CD4-positive, alpha-beta T cell (primary cell): ENCODE data around the gene KAT2B. TPM values are rescaled to one million over a fixed set of nuclear protein-coding genes. Genes with fewer than 3 reads are reported as not detected.

ENCODE experiments used
- ATAC-seq: fragments of 200-7000 bp; cut with Tn5 transposase; one replicate; pipeline ENCODE4 v1.10.0; 2022; ENCODE audit warnings: mild to moderate bottlenecking; ENCODE audit not compliant: poor library complexity
- CTCF ChIA-PET: fragments of 350-600 bp; sonication (Branson Sonifier 250); formaldehyde crosslinking; loops from one replicate; lab custom pipeline; 2021; ENCODE audit warnings: antibody characterized with exemption, inconsistent platforms; lab: Charles Lee
- POLR2A ChIA-PET: fragments of 350-600 bp; sonication (Branson Sonifier 250); formaldehyde crosslinking; loops from one replicate; lab custom pipeline; 2021; ENCODE audit warnings: antibody characterized with exemption, inconsistent platforms; lab: Charles Lee
- DNase-seq, 14 experiments: peaks; one replicate each; pipeline ENCODE4 v3.0.0-alpha.2; 2013 to 2020; ENCODE audit warnings: mixed read lengths in 2 of 14
- H3K27ac ChIP-seq, 2 donors: one replicate each; pipeline versions ENCODE4 v1.5.1 to v1.7.0; 2013; ENCODE audit warnings: low read length in 2 of 2, low read depth in 1 of 2, mild to moderate bottlenecking in 1 of 2
- H3K27me3 ChIP-seq, 2 experiments: 1 replicate in 1 of 2; 2 replicates in 1 of 2; pipeline versions ENCODE4 v1.6.1 to v1.7.0; 2013; ENCODE audit warnings: low read length in 2 of 2, control low read depth in 1 of 2, mild to moderate bottlenecking in 1 of 2, moderate library complexity in 1 of 2; ENCODE audit not compliant: insufficient read depth in 2 of 2, control insufficient read depth in 1 of 2
- H3K36me3 ChIP-seq: one replicate; pipeline ENCODE4 v1.6.1; 2013; ENCODE audit warnings: low read length, control low read depth; ENCODE audit not compliant: insufficient read depth
- H3K4me1 ChIP-seq: one replicate; pipeline ENCODE4 v1.6.1; 2013; ENCODE audit warnings: low read length, control low read depth; ENCODE audit not compliant: insufficient read depth
- H3K4me3 ChIP-seq: one replicate; pipeline ENCODE4 v1.5.1; 2013; ENCODE audit warnings: mild to moderate bottlenecking, low read length, moderate library complexity
- H3K9me3 ChIP-seq, 2 experiments: 1 replicate in 1 of 2; 2 replicates in 1 of 2; pipeline versions ENCODE4 v1.6.1 to v1.7.0; 2013; ENCODE audit warnings: low read length in 2 of 2, mild to moderate bottlenecking in 2 of 2, control low read depth in 1 of 2, moderate library complexity in 1 of 2; ENCODE audit not compliant: control insufficient read depth in 1 of 2, insufficient read depth in 1 of 2
- H3K27ac Mint-ChIP-seq: one replicate; pipeline ENCODE4 v1.8.0; 2020; ENCODE audit warnings: mixed read lengths
- H3K27me3 Mint-ChIP-seq: one replicate; pipeline ENCODE4 v1.8.0; 2021; ENCODE audit warnings: mixed read lengths
- H3K36me3 Mint-ChIP-seq: one replicate; pipeline ENCODE4 v1.8.0; 2021; ENCODE audit warnings: low read depth, mixed read lengths
- H3K4me1 Mint-ChIP-seq: one replicate; pipeline ENCODE4 v1.8.0; 2021; ENCODE audit warnings: low read depth, mixed read lengths
- H3K4me3 Mint-ChIP-seq: one replicate; pipeline ENCODE4 v1.8.0; 2020; ENCODE audit warnings: mild to moderate bottlenecking, mixed read lengths
- H3K9me3 Mint-ChIP-seq: one replicate; pipeline ENCODE4 v1.8.0; 2020; ENCODE audit warnings: mixed read lengths
- intact Hi-C, 2 experiments: fragments of 100-400 bp; cut with DNase I in 1 of 2; cut with micrococcal nuclease in 1 of 2; formaldehyde crosslinking; loops; one replicate each; pipeline versions ENCODE4 v1.15.1 to v1.9.0; 2023 to 2025; cut with DNase I, micrococcal nuclease
- polyA plus RNA-seq, 2 donors: library from polyadenylated mRNA; unstranded; fragments of 120-200 nt; gene quantifications; one replicate each; pipeline ENCODE4 v1.2.1, GENCODE V29; 2013
- total RNA-seq, 174 experiments: library from RNA in 2 of 174; stranded (reverse) in 2 of 174; gene quantifications; one replicate each; pipeline ENCODE4 v1.2.3 and lab custom pipeline; 2021 to 2026
- TF ChIP-seq, protein P1 (sequence below): fragments of 200-600 bp; IDR thresholded peaks from one replicate; pipeline ENCODE4 v1.8.0; 2022; ENCODE audit warnings: antibody characterized with exemption, mild to moderate bottlenecking

Gene KAT2B
- total RNA-seq: 10 to 100 TPM; 50.9 to 54.4 TPM
- polyA plus RNA-seq (2013, experiment 1 of 2): 70.1 TPM
- polyA plus RNA-seq (2013, experiment 2 of 2): 81.6 TPM
- total RNA-seq (lab: John Stamatoyannopoulos, UW): 17.2 to 258 (median 117) reads per million in 172 experiments

DNA sequence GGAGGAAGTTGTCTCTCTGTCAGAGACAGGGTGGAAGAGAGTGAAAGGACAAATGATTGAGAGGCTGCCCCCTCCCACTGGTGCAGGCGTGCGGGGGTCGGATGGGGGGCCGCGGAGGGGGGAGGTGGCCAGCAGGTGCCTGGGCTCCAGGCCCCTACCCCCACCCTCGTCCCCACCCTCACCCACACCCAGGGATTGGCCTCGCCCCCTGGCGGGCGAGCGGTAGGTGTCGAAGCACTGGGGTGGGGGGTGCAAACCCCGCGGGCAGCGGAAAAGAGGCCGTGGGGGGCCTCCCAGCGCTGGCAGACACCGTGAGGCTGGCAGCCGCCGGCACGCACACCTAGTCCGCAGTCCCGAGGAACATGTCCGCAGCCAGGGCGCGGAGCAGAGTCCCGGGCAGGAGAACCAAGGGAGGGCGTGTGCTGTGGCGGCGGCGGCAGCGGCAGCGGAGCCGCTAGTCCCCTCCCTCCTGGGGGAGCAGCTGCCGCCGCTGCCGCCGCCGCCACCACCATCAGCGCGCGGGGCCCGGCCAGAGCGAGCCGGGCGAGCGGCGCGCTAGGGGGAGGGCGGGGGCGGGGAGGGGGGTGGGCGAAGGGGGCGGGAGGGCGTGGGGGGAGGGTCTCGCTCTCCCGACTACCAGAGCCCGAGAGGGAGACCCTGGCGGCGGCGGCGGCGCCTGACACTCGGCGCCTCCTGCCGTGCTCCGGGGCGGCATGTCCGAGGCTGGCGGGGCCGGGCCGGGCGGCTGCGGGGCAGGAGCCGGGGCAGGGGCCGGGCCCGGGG is at the start of gene KAT2B:
Gene KAT2B, plus strand, starts transcription at position 682 of the 783 bp plus-strand sequence. Its CDS starts 32 bp downstream, at position 714.
- H3K4me1 Mint-ChIP-seq: peaks cover 60% of the 10 kb centered on the region
- H3K4me1 ChIP-seq: peaks cover 52% of the 10 kb centered on the region
- peaks cover 20% of the 10 kb centered on the region for H3K36me3 Mint-ChIP-seq

GRCh38 chr3:19994796-19995195 is 45.5 kb upstream of the KAT2B start:
- no peaks in the 10 kb centered on the region for H3K4me1 Mint-ChIP-seq
- Histone ChIP-seq H3K36me3 (no peaks in the 10 kb centered on the region), H3K27ac (no peak overlapping the region), H3K4me3 (no peak overlapping the region), H3K9me3 (no peaks in the 10 kb centered on the region), H3K4me1 (no peaks in the 10 kb centered on the region), H3K27me3 (no peaks in the 10 kb centered on the region)
- H3K9me3 Mint-ChIP-seq: no peaks in the 10 kb centered on the region
- TF ChIP-seq, protein P1, sequence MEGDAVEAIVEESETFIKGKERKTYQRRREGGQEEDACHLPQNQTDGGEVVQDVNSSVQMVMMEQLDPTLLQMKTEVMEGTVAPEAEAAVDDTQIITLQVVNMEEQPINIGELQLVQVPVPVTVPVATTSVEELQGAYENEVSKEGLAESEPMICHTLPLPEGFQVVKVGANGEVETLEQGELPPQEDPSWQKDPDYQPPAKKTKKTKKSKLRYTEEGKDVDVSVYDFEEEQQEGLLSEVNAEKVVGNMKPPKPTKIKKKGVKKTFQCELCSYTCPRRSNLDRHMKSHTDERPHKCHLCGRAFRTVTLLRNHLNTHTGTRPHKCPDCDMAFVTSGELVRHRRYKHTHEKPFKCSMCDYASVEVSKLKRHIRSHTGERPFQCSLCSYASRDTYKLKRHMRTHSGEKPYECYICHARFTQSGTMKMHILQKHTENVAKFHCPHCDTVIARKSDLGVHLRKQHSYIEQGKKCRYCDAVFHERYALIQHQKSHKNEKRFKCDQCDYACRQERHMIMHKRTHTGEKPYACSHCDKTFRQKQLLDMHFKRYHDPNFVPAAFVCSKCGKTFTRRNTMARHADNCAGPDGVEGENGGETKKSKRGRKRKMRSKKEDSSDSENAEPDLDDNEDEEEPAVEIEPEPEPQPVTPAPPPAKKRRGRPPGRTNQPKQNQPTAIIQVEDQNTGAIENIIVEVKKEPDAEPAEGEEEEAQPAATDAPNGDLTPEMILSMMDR: no peak
- DNase-seq: no peak
- ChIA-PET CTCF (no interaction called here), POLR2A (no interaction called here)
- intact Hi-C loops: no loop called here
- H3K4me3 Mint-ChIP-seq: no peak overlapping the region
- H3K27me3 Mint-ChIP-seq: no peaks in the 10 kb centered on the region
- ATAC-seq: no peak
- no peak overlapping the region for H3K27ac Mint-ChIP-seq
- no peaks in the 10 kb centered on the region for H3K36me3 Mint-ChIP-seq

More for the DNA sequence above, at the start of gene KAT2B:
- Mint-ChIP-seq H3K27me3 (no peaks in the 10 kb centered on the region), H3K9me3 (no peaks in the 10 kb centered on the region), H3K27ac (peak within 1 kb of the TSS; percentile 99), H3K4me3 (peak within 1 kb of the TSS; percentile 99)
- ATAC-seq: peak; percentile 66
- no peaks in the 10 kb centered on the region for H3K9me3 ChIP-seq
- peak within 1 kb of the TSS; percentile 94 for H3K4me3 ChIP-seq
- peak within 1 kb of the TSS; percentile 86 to 90 for H3K27ac ChIP-seq
- DNase-seq: peak; percentile 66 to 94 (median 81)
- H3K36me3 ChIP-seq: no peaks in the 10 kb centered on the region
- ChIA-PET POLR2A (interaction anchor here (1.4 to 5.7 kb wide), 5 partner anchors 14 to 146 kb away, joined by 4 to 48 read pairs (median 29); partner anchors contain the start of genes RAB5A and SGO1), CTCF (interaction anchor here (0.6 to 2.6 kb wide), 7 partner anchors 10 to 146 kb away, joined by 3 to 15 read pairs (median 4); partner anchors contain the start of gene SGO1)
- intact Hi-C loops: loop anchor here (1.0 to 10.0 kb wide), 9 partner anchors 15 to 153 kb away; partner anchors contain the start of genes RAB5A (in 1 of the 2) and SGO1 (in 1 of the 2)
- no peaks in the 10 kb centered on the region for H3K27me3 ChIP-seq
- TF ChIP-seq, protein P1: peak; percentile 90

DNA sequence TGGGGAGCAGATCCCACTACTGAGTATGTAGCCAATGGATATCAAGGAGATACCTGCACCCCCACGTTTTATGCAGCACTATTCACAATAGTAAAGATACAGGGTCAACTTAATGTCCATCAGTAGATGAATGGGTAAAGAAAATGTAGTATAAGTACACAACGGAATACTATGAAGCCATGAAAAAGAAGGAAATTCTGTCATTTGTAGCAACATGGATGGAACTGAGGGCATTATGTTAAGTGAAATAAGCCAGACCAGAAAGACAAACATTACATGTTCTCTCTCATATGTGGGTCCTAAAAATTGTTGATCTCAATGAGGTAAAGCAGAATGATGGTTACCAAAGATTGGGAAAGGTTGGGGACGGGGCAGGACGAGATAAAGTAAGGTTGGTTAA is 42.7 kb upstream of the KAT2B start:
- TF ChIP-seq, protein P1: no peak
- Mint-ChIP-seq H3K36me3 (no peaks in the 10 kb centered on the region), H3K4me1 (no peaks in the 10 kb centered on the region), H3K4me3 (no peak overlapping the region), H3K9me3 (no peaks in the 10 kb centered on the region), H3K27ac (no peak overlapping the region), H3K27me3 (no peaks in the 10 kb centered on the region)
- H3K4me3 ChIP-seq: no peak overlapping the region
- H3K36me3 ChIP-seq: no peaks in the 10 kb centered on the region
- ChIA-PET CTCF (no interaction called here), POLR2A (no interaction called here)
- no peak for ATAC-seq
- no peak for DNase-seq
- intact Hi-C loops: no loop called here
- no peaks in the 10 kb centered on the region for H3K4me1 ChIP-seq
- no peaks in the 10 kb centered on the region for H3K9me3 ChIP-seq
- H3K27ac ChIP-seq: no peak overlapping the region
- H3K27me3 ChIP-seq: no peaks in the 10 kb centered on the region
